ENCODE measurements around the gene MORC1.
"Not testable (repeated sequence)": the region's sequence is repeated elsewhere in the genome, so short reads cannot be mapped to it uniquely, and the experiment has no call there.

MORC1 gene

GRCh38 chr3:109112946-109113760, 4.8 kb downstream of the MORC1 start:
- no peak for DNase-seq (ENCODE audit: low spot score)

GRCh38 chr3:109109574-109109973, 8.4 kb downstream of the MORC1 start:
- DNase-seq (ENCODE audit: low spot score): no peak

GRCh38 chr3:109098079-109098644, 19.8 kb downstream of the MORC1 start:
- peak; percentile 48 for DNase-seq (ENCODE audit: low spot score)

GRCh38 chr3:109095166-109095565, 22.8 kb downstream of the MORC1 start:
- no peak for DNase-seq (ENCODE audit: low spot score)

- no peak for DNase-seq (ENCODE audit: low spot score)
Observed at GRCh38 chr3:109093561-109093960, 24.4 kb downstream of the MORC1 start.

GRCh38 chr3:109091846-109092245, 26.1 kb downstream of the MORC1 start:
- DNase-seq (ENCODE audit: low spot score): no peak

GRCh38 chr3:109089265-109089664, 28.7 kb downstream of the MORC1 start:
- no peak for DNase-seq (ENCODE audit: low spot score)

- peak; percentile 65 for DNase-seq (ENCODE audit: low spot score)
Observed at GRCh38 chr3:109081746-109082510, 36.0 kb downstream of the MORC1 start.

GRCh38 chr3:109080090-109080489, 37.8 kb downstream of the MORC1 start:
- DNase-seq (ENCODE audit: low spot score): not testable (repeated sequence)

- no peak for DNase-seq (ENCODE audit: low spot score)
Observed at GRCh38 chr3:109073116-109073515, 44.8 kb downstream of the MORC1 start.

GRCh38 chr3:109072194-109072593, 45.7 kb downstream of the MORC1 start:
- DNase-seq (ENCODE audit: low spot score): no peak

- no peak for DNase-seq (ENCODE audit: low spot score)
Observed at GRCh38 chr3:109071350-109072142, 46.4 kb downstream of the MORC1 start.

- no peak for DNase-seq (ENCODE audit: low spot score)
Observed at GRCh38 chr3:109070211-109070610, 47.7 kb downstream of the MORC1 start.

GRCh38 chr3:109066864-109067263, 51.1 kb downstream of the MORC1 start:
- DNase-seq (ENCODE audit: low spot score): no peak

- no peak for DNase-seq (ENCODE audit: low spot score)
Observed at GRCh38 chr3:109059264-109059663, 58.7 kb downstream of the MORC1 start.

- DNase-seq (ENCODE audit: low spot score): no peak
Observed at GRCh38 chr3:109057616-109058015, 60.3 kb downstream of the MORC1 start.

- no peak for DNase-seq (ENCODE audit: low spot score)
Observed at GRCh38 chr3:109057056-109057455, 60.9 kb downstream of the MORC1 start.

GRCh38 chr3:109050591-109051167, 67.3 kb downstream of the MORC1 start:
- peak; percentile 69 for DNase-seq (ENCODE audit: low spot score)

GRCh38 chr3:109047366-109047765, 70.6 kb downstream of the MORC1 start:
- no peak for DNase-seq (ENCODE audit: low spot score)

- DNase-seq (ENCODE audit: low spot score): no peak
Observed at GRCh38 chr3:109045271-109046040, 72.5 kb downstream of the MORC1 start.

GRCh38 chr3:109035082-109035481, 82.9 kb downstream of the MORC1 start:
- no peak for DNase-seq (ENCODE audit: low spot score)

Data from D341Med (cell line).